Duodenal mucosa (tissue), 2 donors: ENCODE data around the gene PLG.

Experiments
- H3K27ac ChIP-seq: one replicate; pipeline ENCODE4 v1.7.0; 2013; ENCODE audit warnings: low read depth, low read length
- H3K27me3 ChIP-seq, 2 donors: one replicate each; pipeline ENCODE4 v1.7.0; 2013; ENCODE audit warnings: low read length in 2 of 2, control low read depth in 1 of 2; ENCODE audit not compliant: insufficient read depth in 2 of 2, control insufficient read depth in 1 of 2
- H3K36me3 ChIP-seq, 2 donors: one replicate each; pipeline ENCODE4 v1.7.0; 2013; ENCODE audit warnings: low read length in 2 of 2, control low read depth in 1 of 2; ENCODE audit not compliant: insufficient read depth in 2 of 2, control insufficient read depth in 1 of 2
- H3K4me1 ChIP-seq, 2 donors: one replicate each; pipeline ENCODE4 v1.7.0; 2013; ENCODE audit warnings: low read length in 2 of 2, control low read depth in 1 of 2; ENCODE audit not compliant: insufficient read depth in 2 of 2, control insufficient read depth in 1 of 2
- H3K4me3 ChIP-seq, 2 donors: one replicate each; pipeline ENCODE4 v1.7.0; 2013; ENCODE audit warnings: low read length in 2 of 2, low read depth in 1 of 2
- H3K9ac ChIP-seq, 2 donors: one replicate each; pipeline ENCODE4 v1.7.0; 2013; ENCODE audit warnings: low read length in 2 of 2, low read depth in 1 of 2
- H3K9me3 ChIP-seq, 2 donors: one replicate each; pipeline ENCODE4 v1.7.0; 2013; ENCODE audit warnings: low read length in 2 of 2, control low read depth in 1 of 2; ENCODE audit not compliant: control insufficient read depth in 1 of 2

Gene PLG

DNA sequence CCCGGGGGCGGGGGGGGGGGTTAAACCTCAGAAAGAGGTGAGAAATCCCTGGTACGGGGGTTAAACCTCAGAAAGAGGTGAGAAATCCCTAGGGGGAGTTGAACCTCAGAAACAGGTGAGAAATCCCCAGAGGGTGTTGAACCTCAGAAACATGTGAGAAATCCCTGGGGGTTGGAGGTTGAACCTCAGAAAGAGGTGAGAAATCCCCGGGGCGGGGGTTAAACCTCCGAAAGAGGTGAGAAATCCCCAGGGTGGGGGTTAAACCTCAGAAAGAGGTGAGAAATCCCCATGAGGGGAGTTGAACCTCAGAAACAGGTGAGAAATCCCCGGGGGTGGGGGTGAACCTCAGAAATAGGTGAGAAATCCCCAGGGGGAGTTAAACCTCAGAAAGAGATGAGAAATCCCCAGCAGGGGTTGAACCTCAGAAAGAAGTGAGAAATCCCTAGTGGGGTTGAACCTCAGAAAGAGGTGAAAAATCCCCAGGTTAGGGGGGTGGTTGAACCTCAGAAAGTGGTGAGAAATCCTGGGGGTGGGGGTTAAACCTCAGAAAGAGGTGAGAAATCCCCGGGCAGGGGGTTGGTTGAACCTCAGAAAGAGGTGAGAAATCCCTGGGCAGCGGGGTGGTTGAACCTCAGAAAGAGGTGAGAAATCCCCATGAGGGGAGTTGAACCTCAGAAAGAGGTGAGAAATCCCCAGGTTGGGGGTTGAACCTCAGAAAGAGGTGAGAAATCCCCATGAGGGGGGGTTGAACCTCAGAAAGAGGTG, 87.4 kb downstream of the PLG start:
- no peak overlapping the region for H3K4me3 ChIP-seq
- no peaks in the 10 kb centered on the region for H3K36me3 ChIP-seq
- H3K9ac ChIP-seq, result no peak overlapping the region
- H3K27me3 ChIP-seq, result no peaks in the 10 kb centered on the region
- no peaks in the 10 kb centered on the region for H3K9me3 ChIP-seq
- no peaks in the 10 kb centered on the region for H3K4me1 ChIP-seq
- no peak overlapping the region for H3K27ac ChIP-seq

GRCh38 chr6:160790028-160790792, 88.2 kb downstream of the PLG start:
- Histone ChIP-seq H3K9ac (no peak overlapping the region), H3K4me1 (no peaks in the 10 kb centered on the region), H3K9me3 (no peaks in the 10 kb centered on the region), H3K36me3 (no peaks in the 10 kb centered on the region), H3K4me3 (no peak overlapping the region), H3K27ac (no peak overlapping the region), H3K27me3 (no peaks in the 10 kb centered on the region)

DNA sequence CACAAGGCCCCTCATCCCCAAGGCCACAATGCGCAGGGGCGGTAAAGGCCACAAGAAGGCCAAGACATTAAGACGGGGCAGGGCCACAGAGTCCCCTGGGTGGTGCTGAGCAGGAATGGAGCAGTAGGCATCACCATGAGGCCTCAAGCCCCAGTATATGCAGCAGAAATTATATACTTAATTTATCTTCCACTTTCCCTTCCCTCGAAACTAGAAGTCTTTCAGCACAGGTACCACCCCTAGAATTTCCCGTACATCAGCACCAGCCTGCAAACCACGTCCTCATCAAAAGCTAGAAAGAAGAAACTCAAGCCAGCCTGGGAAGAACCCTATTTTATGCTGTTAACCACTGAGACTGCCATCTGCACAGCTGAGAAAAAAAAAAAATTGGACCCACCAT, 89.4 kb downstream of the PLG start:
- H3K36me3 ChIP-seq, result no peaks in the 10 kb centered on the region
- H3K27ac ChIP-seq, result no peak overlapping the region
- no peaks in the 10 kb centered on the region for H3K9me3 ChIP-seq
- H3K27me3 ChIP-seq, result no peaks in the 10 kb centered on the region
- H3K4me1 ChIP-seq, result no peaks in the 10 kb centered on the region
- no peak overlapping the region for H3K9ac ChIP-seq
- no peak overlapping the region for H3K4me3 ChIP-seq

GRCh38 chr6:160791981-160792418, 90.0 kb downstream of the PLG start:
- Histone ChIP-seq H3K27me3 (no peaks in the 10 kb centered on the region), H3K27ac (no peak overlapping the region), H3K9me3 (no peaks in the 10 kb centered on the region), H3K4me1 (no peaks in the 10 kb centered on the region), H3K4me3 (no peak overlapping the region), H3K9ac (no peak overlapping the region), H3K36me3 (no peaks in the 10 kb centered on the region)

DNA sequence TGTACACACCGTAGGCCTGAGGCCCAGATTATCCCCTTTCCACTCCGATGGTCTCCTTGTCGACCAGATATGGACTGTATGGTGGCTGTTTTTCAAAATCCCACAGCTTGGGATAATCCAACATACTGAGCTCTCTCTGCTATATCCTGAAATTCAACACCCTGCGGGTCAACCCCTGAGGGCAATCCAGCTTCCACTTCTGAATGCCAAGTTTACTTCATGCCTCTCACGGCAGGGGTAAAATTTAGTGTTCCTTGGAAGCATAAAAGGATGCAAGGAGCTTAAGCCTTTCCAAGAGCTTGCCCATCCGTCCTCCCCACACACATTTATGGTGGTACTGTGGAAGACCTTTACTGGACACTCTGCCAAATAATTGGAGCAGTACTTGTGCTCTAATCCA, 90.7 kb downstream of the PLG start:
- Histone ChIP-seq H3K4me3 (no peak overlapping the region), H3K36me3 (no peaks in the 10 kb centered on the region), H3K9ac (no peak overlapping the region), H3K4me1 (no peaks in the 10 kb centered on the region), H3K27ac (no peak overlapping the region), H3K9me3 (no peaks in the 10 kb centered on the region), H3K27me3 (no peaks in the 10 kb centered on the region)

DNA sequence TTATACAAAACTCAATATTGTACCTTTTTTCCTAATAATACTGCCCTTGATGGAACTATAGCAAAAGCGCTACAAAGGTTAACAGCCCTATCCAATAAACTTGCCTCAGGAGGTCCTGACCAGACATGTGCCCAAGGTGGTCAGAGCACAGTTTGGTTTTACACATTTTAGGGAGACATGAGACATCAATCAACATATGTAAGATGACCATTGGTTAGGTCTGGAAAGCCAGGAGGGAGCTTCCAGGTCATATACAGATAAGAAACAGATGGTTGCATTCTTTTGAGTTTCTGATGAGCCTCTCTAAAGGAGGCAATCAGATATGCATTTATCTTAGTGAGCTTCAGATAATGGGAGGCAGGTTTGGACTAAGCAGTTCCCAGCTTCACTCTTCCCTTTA, 91.6 kb downstream of the PLG start:
- H3K27me3 ChIP-seq, result no peaks in the 10 kb centered on the region

GRCh38 chr6:160795721-160796120, 93.7 kb downstream of the PLG start:
- Histone ChIP-seq H3K27me3 (no peaks in the 10 kb centered on the region), H3K4me1 (no peaks in the 10 kb centered on the region), H3K9ac (no peak overlapping the region), H3K4me3 (no peak overlapping the region), H3K36me3 (no peaks in the 10 kb centered on the region), H3K27ac (no peak overlapping the region), H3K9me3 (no peaks in the 10 kb centered on the region)

More for the DNA sequence above, 91.6 kb downstream of the PLG start:
- no peak overlapping the region for H3K27ac ChIP-seq
- H3K9ac ChIP-seq, result no peak overlapping the region
- no peaks in the 10 kb centered on the region for H3K36me3 ChIP-seq
- H3K9me3 ChIP-seq, result no peaks in the 10 kb centered on the region
- H3K4me3 ChIP-seq, result no peak overlapping the region
- no peaks in the 10 kb centered on the region for H3K4me1 ChIP-seq

DNA sequence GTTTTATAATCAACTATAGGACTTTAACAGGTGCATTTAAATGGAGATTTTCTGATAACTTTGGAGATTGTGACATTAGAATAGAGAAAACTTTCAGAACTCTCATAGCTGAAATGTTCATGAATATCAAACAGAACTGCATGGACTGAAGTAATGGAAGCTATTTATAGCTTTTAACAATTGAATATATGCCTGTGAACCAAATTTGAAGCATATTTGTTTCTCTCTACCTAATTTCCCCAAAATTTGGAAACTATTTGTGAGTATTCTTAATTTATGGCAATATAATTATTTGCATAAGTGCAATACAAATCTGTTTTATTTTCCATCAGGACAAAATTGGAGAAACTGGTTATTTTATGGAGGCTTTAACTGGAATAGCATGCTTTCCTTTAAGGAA, 96.6 kb downstream of the PLG start:
- Histone ChIP-seq H3K9me3 (no peaks in the 10 kb centered on the region), H3K4me1 (no peaks in the 10 kb centered on the region), H3K9ac (no peak overlapping the region), H3K27ac (no peak overlapping the region), H3K27me3 (no peaks in the 10 kb centered on the region), H3K4me3 (no peak overlapping the region), H3K36me3 (no peaks in the 10 kb centered on the region)

- no peaks in the 10 kb centered on the region for H3K4me1 ChIP-seq
These were observed 97.9 kb downstream of the PLG start for GRCh38 chr6:160799801-160800506.

DNA sequence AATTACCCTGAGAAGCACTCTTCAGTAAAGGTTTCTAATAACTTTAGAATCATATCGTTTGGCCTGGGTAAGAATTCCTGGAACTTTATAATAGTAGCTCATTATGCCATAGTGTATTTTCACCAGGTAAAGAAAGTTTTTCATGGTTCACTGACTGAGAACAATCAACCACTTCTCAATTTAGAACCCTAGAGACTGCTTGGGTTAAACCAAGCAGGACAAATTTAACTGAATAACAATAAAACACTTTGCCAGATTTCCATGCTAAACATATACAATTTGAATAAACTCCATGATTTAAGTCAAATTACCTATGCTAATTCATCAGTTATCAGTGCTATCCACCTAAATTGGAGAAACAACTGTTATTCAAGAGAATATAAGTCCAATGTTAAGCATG, 99.4 kb downstream of the PLG start:
- Histone ChIP-seq H3K36me3 (no peaks in the 10 kb centered on the region), H3K9ac (no peak overlapping the region), H3K27ac (no peak overlapping the region), H3K4me1 (no peaks in the 10 kb centered on the region), H3K4me3 (no peak overlapping the region), H3K9me3 (no peaks in the 10 kb centered on the region), H3K27me3 (no peaks in the 10 kb centered on the region)

More at GRCh38 chr6:160799801-160800506, 97.9 kb downstream of the PLG start:
- Histone ChIP-seq H3K4me3 (no peak overlapping the region), H3K36me3 (no peaks in the 10 kb centered on the region), H3K9me3 (no peaks in the 10 kb centered on the region), H3K9ac (no peak overlapping the region), H3K27me3 (no peaks in the 10 kb centered on the region), H3K27ac (no peak overlapping the region)
